Measurements from ENCODE around the gene VPS33A.

VPS33A gene

DNA sequence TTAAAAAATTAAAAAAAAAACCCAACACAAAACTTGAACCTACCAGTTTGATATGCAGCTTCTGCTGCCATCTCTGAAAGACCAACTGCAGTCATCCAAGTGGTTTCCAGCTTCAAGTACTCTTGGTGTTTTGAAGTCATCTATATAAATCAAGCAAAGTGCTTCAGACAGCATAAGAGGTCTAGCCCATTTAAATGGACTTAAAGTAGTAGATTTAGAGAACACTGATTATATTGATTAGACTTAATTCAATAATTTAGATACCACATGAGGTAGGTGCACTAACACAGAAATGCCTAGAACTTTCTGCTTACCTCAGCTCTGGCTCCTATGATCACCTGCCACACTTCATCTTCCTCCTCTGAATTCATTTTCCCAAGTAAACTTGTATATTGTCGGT lies 49.8 kb downstream of the VPS33A start:
- Histone ChIP-seq H2AFZ (ENCODE audit: low read length) (no peak overlapping the region), H3F3A (ENCODE audit: insufficient read depth, low read length) (no peaks in the 10 kb centered on the region), H3K9me3 (replicated peaks; ENCODE audit: insufficient read depth, low read length) (no peaks in the 10 kb centered on the region), H3K4me3 (ENCODE audit: low read length) (no peak overlapping the region), H3K9me2 (replicated peaks; ENCODE audit: insufficient read depth, low read length) (no peaks in the 10 kb centered on the region), H3K27ac (ENCODE audit: low read length) (no peak overlapping the region), H3K9ac (ENCODE audit: low read length) (no peak overlapping the region), H3K36me3 (replicated peaks; ENCODE audit: insufficient read depth, low read length) (no peaks in the 10 kb centered on the region), H3K4me2 (ENCODE audit: low read depth, low read length) (no peak overlapping the region), H3K4me1 (ENCODE audit: low read length) (no peaks in the 10 kb centered on the region), H4K20me1 (ENCODE audit: insufficient read depth, low read length) (no peaks in the 10 kb centered on the region), H3K79me2 (ENCODE audit: low read length) (0 out of 2 replicates have a peak, but pooled peaks cover 4% of the 10 kb centered on the region), H3K27me3 (replicated peaks; ENCODE audit: insufficient read depth, low read length) (no peaks in the 10 kb centered on the region)
- DNase-seq = no peak
- no peak for TF ChIP-seq CTCF (IDR thresholded peaks at IDR 0.05; ENCODE audit: low read length)
- no peak for TF ChIP-seq EZH2 (optimal IDR thresholded peaks at IDR 0.05; ENCODE audit: low read depth, low read length)
- TF ChIP-seq EZH2phosphoT487 (IDR thresholded peaks at IDR 0.05; ENCODE audit: low read length) = no peak

GRCh38 chr12:122215771-122216170 lies 50.5 kb downstream of the VPS33A start:
- Histone ChIP-seq H3K27ac (ENCODE audit: low read length) (no peak overlapping the region), H4K20me1 (ENCODE audit: insufficient read depth, low read length) (no peaks in the 10 kb centered on the region)

DNA sequence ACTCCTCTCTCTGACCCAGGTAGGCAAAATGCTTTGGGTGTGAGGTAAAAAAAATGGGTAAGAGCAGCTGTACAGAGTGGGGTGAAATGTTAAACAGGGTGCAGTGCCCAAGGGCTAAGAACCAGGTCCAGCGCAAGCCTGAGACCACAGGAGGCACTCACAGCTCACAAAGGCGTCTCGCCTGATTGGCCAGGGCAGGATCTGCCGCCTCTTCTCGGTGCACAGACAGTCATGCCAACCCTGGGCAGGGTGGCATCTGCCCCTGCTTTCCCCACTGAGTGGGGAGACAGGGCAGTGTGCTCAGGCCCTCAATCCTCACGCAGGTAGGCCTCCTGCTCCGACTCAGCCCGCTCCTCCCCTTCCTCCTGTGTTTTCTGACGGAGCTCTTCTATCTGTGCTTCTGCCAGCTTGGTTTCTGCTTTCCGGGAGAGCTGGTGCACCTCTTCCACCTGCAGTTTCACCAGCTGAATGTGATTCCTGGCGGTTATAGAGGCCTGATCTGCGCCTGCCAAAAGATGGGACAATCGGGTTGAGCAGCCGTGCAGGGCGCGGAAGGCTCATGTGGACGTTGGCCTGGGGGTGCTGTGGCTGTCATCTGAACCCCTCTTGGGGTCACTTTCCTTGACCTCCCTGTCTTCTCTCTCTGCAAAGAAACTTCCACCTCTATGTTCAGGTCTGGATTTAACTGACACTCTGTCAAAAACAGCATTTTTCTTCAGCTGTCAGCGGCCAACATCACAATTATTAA lies 58.0 kb downstream of the VPS33A start:
- Histone ChIP-seq H3K79me2 (ENCODE audit: low read length) (no peaks in the 10 kb centered on the region), H2AFZ (ENCODE audit: low read length) (no peak overlapping the region), H3K27me3 (replicated peaks; ENCODE audit: insufficient read depth, low read length) (no peaks in the 10 kb centered on the region), H3K4me1 (ENCODE audit: low read length) (no peaks in the 10 kb centered on the region), H3K36me3 (replicated peaks; ENCODE audit: insufficient read depth, low read length) (no peaks in the 10 kb centered on the region), H3F3A (ENCODE audit: insufficient read depth, low read length) (no peaks in the 10 kb centered on the region), H3K27ac (ENCODE audit: low read length) (no peak overlapping the region), H3K4me2 (ENCODE audit: low read depth, low read length) (no peak overlapping the region), H4K20me1 (ENCODE audit: insufficient read depth, low read length) (no peaks in the 10 kb centered on the region), H3K9ac (ENCODE audit: low read length) (no peak overlapping the region), H3K9me2 (replicated peaks; ENCODE audit: insufficient read depth, low read length) (no peaks in the 10 kb centered on the region), H3K9me3 (replicated peaks; ENCODE audit: insufficient read depth, low read length) (no peaks in the 10 kb centered on the region), H3K4me3 (ENCODE audit: low read length) (no peak overlapping the region)
- TF ChIP-seq EZH2 (optimal IDR thresholded peaks at IDR 0.05; ENCODE audit: low read depth, low read length) (no peak), EZH2phosphoT487 (IDR thresholded peaks at IDR 0.05; ENCODE audit: low read length) (no peak), CTCF (IDR thresholded peaks at IDR 0.05; ENCODE audit: low read length) (no peak)
- no peak for DNase-seq

More at GRCh38 chr12:122215771-122216170, 50.5 kb downstream of the VPS33A start:
- no peaks in the 10 kb centered on the region for H3K9me2 ChIP-seq (replicated peaks; ENCODE audit: insufficient read depth, low read length)
- no peaks in the 10 kb centered on the region for H3K27me3 ChIP-seq (replicated peaks; ENCODE audit: insufficient read depth, low read length)
- H3K79me2 ChIP-seq (ENCODE audit: low read length) = no peaks in the 10 kb centered on the region
- H3K9me3 ChIP-seq (replicated peaks; ENCODE audit: insufficient read depth, low read length) = no peaks in the 10 kb centered on the region
- TF ChIP-seq EZH2 (optimal IDR thresholded peaks at IDR 0.05; ENCODE audit: low read depth, low read length) (no peak), CTCF (IDR thresholded peaks at IDR 0.05; ENCODE audit: low read length) (no peak), EZH2phosphoT487 (IDR thresholded peaks at IDR 0.05; ENCODE audit: low read length) (no peak)
- H3K4me2 ChIP-seq (ENCODE audit: low read depth, low read length) = no peak overlapping the region
- H3K4me3 ChIP-seq (ENCODE audit: low read length) = no peak overlapping the region
- H3K4me1 ChIP-seq (ENCODE audit: low read length) = no peaks in the 10 kb centered on the region
- no peak overlapping the region for H3K9ac ChIP-seq (ENCODE audit: low read length)
- H2AFZ ChIP-seq (ENCODE audit: low read length) = no peak overlapping the region
- no peak for DNase-seq
- no peaks in the 10 kb centered on the region for H3K36me3 ChIP-seq (replicated peaks; ENCODE audit: insufficient read depth, low read length)
- no peaks in the 10 kb centered on the region for H3F3A ChIP-seq (ENCODE audit: insufficient read depth, low read length)
